HL-60 (cell line): ENCODE measurements around the gene CRABP1.

ENCODE experiments used
- GABPA ChIP-seq: IDR thresholded peaks from 2 replicates; pipeline ENCODE4 v1.6.1; 2012; ENCODE audit warnings: low read depth
- POLR2AphosphoS5 ChIP-seq: IDR thresholded peaks from 2 replicates; pipeline ENCODE4 v1.6.1; 2012; ENCODE audit warnings: low read depth
- SPI1 ChIP-seq: IDR thresholded peaks from 2 replicates; pipeline ENCODE4 v1.6.1; 2012; ENCODE audit warnings: low read depth, mild to moderate bottlenecking, borderline replicate concordance
- TF ChIP-seq, protein P1 (sequence below): IDR thresholded peaks from one replicate; pipeline ENCODE4 v1.5.1; 2011; ENCODE audit warnings: low read length, control low read depth, inconsistent platforms; ENCODE audit not compliant: insufficient read depth

DNA sequence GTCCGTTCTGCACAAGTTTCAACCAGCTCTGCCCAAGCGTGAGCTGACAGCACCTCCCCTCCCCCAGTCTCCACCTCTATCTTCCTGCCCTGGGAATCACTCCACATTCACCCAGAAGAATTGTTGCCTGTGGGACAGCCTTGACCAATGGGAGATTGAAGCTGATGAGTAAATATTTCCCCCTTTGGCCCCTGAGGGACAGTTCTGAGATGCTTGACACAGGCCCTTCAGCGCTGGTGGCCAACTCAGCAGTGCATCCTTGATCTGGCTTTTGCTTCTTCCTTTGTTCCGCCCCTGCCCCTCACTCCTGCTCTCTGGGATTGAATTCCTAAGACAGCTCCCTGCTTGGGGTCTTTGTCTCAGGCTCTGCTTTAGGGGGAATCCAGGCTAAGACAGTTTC, 27.6 kb upstream of the CRABP1 start:
- TF ChIP-seq, protein P1, sequence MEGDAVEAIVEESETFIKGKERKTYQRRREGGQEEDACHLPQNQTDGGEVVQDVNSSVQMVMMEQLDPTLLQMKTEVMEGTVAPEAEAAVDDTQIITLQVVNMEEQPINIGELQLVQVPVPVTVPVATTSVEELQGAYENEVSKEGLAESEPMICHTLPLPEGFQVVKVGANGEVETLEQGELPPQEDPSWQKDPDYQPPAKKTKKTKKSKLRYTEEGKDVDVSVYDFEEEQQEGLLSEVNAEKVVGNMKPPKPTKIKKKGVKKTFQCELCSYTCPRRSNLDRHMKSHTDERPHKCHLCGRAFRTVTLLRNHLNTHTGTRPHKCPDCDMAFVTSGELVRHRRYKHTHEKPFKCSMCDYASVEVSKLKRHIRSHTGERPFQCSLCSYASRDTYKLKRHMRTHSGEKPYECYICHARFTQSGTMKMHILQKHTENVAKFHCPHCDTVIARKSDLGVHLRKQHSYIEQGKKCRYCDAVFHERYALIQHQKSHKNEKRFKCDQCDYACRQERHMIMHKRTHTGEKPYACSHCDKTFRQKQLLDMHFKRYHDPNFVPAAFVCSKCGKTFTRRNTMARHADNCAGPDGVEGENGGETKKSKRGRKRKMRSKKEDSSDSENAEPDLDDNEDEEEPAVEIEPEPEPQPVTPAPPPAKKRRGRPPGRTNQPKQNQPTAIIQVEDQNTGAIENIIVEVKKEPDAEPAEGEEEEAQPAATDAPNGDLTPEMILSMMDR: no peak
- TF ChIP-seq POLR2AphosphoS5 (no peak), SPI1 (no peak), GABPA (no peak)
